ENCODE measurements around the gene LARP6. TPM values are rescaled to one million over a fixed set of nuclear protein-coding genes. Genes with fewer than 3 reads are reported as not detected.
"Not testable (repeated sequence)": the region's sequence is repeated elsewhere in the genome, so short reads cannot be mapped to it uniquely, and the experiment has no call there.

Gene LARP6
- total RNA-seq, 1 experiment from 2014 or later, result not detected

DNA sequence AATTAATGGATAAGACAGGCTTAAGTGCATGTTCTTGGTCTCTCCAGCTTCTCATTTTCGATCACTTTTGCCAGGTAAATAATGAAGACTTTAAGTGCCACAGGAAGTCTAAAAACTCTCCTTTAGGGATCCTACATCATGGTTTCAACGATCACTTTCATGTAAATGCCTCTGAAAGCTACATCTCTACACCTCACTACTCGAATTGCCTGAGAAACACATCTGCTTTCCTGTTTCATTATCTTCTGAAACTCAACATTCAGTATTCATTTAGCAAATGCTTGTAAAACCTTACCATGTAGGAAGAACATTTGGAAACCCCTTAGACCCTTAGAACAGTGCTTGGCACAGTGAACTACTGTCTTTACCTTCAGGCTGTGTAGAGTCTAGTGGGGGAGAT is 22.1 kb upstream of the LARP6 start:
- Histone ChIP-seq H3K79me2 (ENCODE audit: low read length) (no peaks in the 10 kb centered on the region), H3K27ac (ENCODE audit: low read length) (no peak overlapping the region), H3K9ac (ENCODE audit: low read length) (no peak overlapping the region), H3K9me2 (replicated peaks; ENCODE audit: insufficient read depth, low read length) (no peaks in the 10 kb centered on the region), H4K20me1 (ENCODE audit: insufficient read depth, low read depth, low read length) (no peaks in the 10 kb centered on the region), H3K27me3 (ENCODE audit: low read length) (no peaks in the 10 kb centered on the region), H3K36me3 (ENCODE audit: insufficient read depth, low read length) (no peaks in the 10 kb centered on the region), H2AFZ (ENCODE audit: low read length) (no peak overlapping the region), H3K4me1 (ENCODE audit: low read length) (no peaks in the 10 kb centered on the region), H3K4me2 (ENCODE audit: low read depth, low read length, poor library complexity, severe bottlenecking) (no peak overlapping the region), H3K4me3 (ENCODE audit: low read length) (no peak overlapping the region), H3K9me3 (ENCODE audit: low read length) (no peaks in the 10 kb centered on the region)
- no peak for DNase-seq

DNA sequence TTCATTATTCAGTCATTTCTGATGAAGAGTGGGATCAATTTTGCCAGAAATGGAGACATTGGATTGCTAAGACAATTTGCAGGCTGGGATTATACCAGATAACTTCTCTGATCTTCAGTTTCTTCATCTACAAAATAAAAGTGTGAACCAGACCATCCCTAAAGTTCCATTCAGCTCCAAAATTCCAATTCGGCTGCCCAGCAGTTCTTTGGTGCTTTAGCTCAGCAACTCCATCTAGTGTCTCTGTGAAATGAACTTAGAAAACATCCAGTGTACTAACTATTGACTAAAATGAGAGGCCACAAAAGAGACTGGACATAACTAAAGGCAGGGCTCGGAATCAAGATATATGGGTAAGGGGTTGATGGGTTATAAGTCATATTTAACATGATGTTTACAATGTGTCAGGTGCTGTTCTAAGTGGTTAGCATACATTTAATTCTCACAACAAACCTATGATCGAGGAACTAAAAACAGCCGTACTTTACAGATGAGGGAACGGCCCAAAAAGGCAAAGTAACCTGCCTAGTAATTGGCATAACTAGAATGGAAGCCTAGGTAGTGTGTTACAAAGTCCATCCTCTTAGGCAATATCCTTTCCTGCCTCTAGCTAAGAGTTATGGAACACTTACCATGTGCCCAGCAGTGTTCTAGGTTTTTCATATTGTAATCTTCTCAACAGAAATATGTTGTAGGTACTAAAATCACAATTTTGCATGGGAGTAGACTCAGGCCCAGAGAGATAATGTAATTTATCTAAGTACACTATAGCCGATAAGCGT is 21.2 kb upstream of the LARP6 start:
- Histone ChIP-seq H2AFZ (ENCODE audit: low read length) (no peak overlapping the region), H3K4me1 (ENCODE audit: low read length) (no peaks in the 10 kb centered on the region), H3K27ac (ENCODE audit: low read length) (no peak overlapping the region), H3K4me2 (ENCODE audit: low read depth, low read length, poor library complexity, severe bottlenecking) (no peak overlapping the region), H3K27me3 (ENCODE audit: low read length) (no peaks in the 10 kb centered on the region), H3K36me3 (ENCODE audit: insufficient read depth, low read length) (no peaks in the 10 kb centered on the region), H3K9ac (ENCODE audit: low read length) (no peak overlapping the region), H3K4me3 (ENCODE audit: low read length) (no peak overlapping the region), H3K79me2 (ENCODE audit: low read length) (no peaks in the 10 kb centered on the region), H3K9me3 (ENCODE audit: low read length) (no peaks in the 10 kb centered on the region), H4K20me1 (ENCODE audit: insufficient read depth, low read depth, low read length) (no peaks in the 10 kb centered on the region), H3K9me2 (replicated peaks; ENCODE audit: insufficient read depth, low read length) (no peaks in the 10 kb centered on the region)
- no peak for DNase-seq

- Histone ChIP-seq H3K79me2 (ENCODE audit: low read length) (no peaks in the 10 kb centered on the region), H3K9me2 (replicated peaks; ENCODE audit: insufficient read depth, low read length) (no peaks in the 10 kb centered on the region), H3K9me3 (ENCODE audit: low read length) (no peaks in the 10 kb centered on the region), H3K36me3 (ENCODE audit: insufficient read depth, low read length) (no peaks in the 10 kb centered on the region), H2AFZ (ENCODE audit: low read length) (no peak overlapping the region), H3K4me3 (ENCODE audit: low read length) (no peak overlapping the region), H3K4me2 (ENCODE audit: low read depth, low read length, poor library complexity, severe bottlenecking) (no peak overlapping the region), H4K20me1 (ENCODE audit: insufficient read depth, low read depth, low read length) (no peaks in the 10 kb centered on the region), H3K9ac (ENCODE audit: low read length) (no peak overlapping the region), H3K27ac (ENCODE audit: low read length) (no peak overlapping the region), H3K27me3 (ENCODE audit: low read length) (no peaks in the 10 kb centered on the region), H3K4me1 (ENCODE audit: low read length) (no peaks in the 10 kb centered on the region)
- DNase-seq, result no peak
These were observed 19.5 kb upstream of the LARP6 start for GRCh38 chr15:70873232-70874054.

GRCh38 chr15:70871490-70871889 is 17.5 kb upstream of the LARP6 start:
- H3K4me3 ChIP-seq (ENCODE audit: low read length); H3K79me2 ChIP-seq (ENCODE audit: low read length); H3K36me3 ChIP-seq (ENCODE audit: insufficient read depth, low read length); DNase-seq; H3K4me1 ChIP-seq (ENCODE audit: low read length); H4K20me1 ChIP-seq (ENCODE audit: insufficient read depth, low read depth, low read length); H3K9me2 ChIP-seq (replicated peaks; ENCODE audit: insufficient read depth, low read length); H3K27me3 ChIP-seq (ENCODE audit: low read length); H2AFZ ChIP-seq (ENCODE audit: low read length); H3K4me2 ChIP-seq (ENCODE audit: low read depth, low read length, poor library complexity, severe bottlenecking); H3K9me3 ChIP-seq (ENCODE audit: low read length); H3K9ac ChIP-seq (ENCODE audit: low read length); H3K27ac ChIP-seq (ENCODE audit: low read length): not testable (repeated sequence)

DNA sequence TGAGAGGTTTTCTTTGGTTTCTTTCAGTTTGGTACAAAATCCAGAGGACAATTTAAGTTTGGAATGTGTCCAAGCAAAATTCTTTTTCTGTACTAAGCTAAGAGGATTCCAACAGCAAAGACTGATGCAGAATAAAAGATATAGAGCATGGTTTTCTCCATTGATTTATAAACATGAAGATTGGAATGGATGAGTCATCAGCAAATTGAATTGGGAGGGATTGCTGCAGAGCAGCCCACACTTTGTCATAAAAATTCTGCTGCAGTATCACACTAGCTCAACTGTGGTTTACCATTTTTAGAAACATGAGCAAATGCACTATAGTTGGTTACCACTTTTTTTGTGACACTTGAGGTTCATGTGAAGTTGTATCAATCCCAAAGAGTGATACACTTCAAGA is 16.1 kb upstream of the LARP6 start:
- H3K79me2 ChIP-seq (ENCODE audit: low read length), result no peaks in the 10 kb centered on the region
- H4K20me1 ChIP-seq (ENCODE audit: insufficient read depth, low read depth, low read length), result no peaks in the 10 kb centered on the region
- H3K4me1 ChIP-seq (ENCODE audit: low read length), result no peaks in the 10 kb centered on the region
- H2AFZ ChIP-seq (ENCODE audit: low read length), result no peak overlapping the region
- no peak overlapping the region for H3K27ac ChIP-seq (ENCODE audit: low read length)
- no peaks in the 10 kb centered on the region for H3K9me3 ChIP-seq (ENCODE audit: low read length)
- H3K9me2 ChIP-seq (replicated peaks; ENCODE audit: insufficient read depth, low read length), result no peaks in the 10 kb centered on the region
- no peak overlapping the region for H3K4me2 ChIP-seq (ENCODE audit: low read depth, low read length, poor library complexity, severe bottlenecking)
- no peaks in the 10 kb centered on the region for H3K27me3 ChIP-seq (ENCODE audit: low read length)
- H3K9ac ChIP-seq (ENCODE audit: low read length), result no peak overlapping the region
- H3K4me3 ChIP-seq (ENCODE audit: low read length), result no peak overlapping the region
- DNase-seq, result no peak
- H3K36me3 ChIP-seq (ENCODE audit: insufficient read depth, low read length), result no peaks in the 10 kb centered on the region

GRCh38 chr15:70869346-70869745 is 15.4 kb upstream of the LARP6 start:
- no peaks in the 10 kb centered on the region for H3K27me3 ChIP-seq (ENCODE audit: low read length)
- H3K36me3 ChIP-seq (ENCODE audit: insufficient read depth, low read length), result no peaks in the 10 kb centered on the region
- H3K9me2 ChIP-seq (replicated peaks; ENCODE audit: insufficient read depth, low read length), result no peaks in the 10 kb centered on the region
- no peaks in the 10 kb centered on the region for H4K20me1 ChIP-seq (ENCODE audit: insufficient read depth, low read depth, low read length)
- H3K79me2 ChIP-seq (ENCODE audit: low read length), result no peaks in the 10 kb centered on the region
- no peaks in the 10 kb centered on the region for H3K4me1 ChIP-seq (ENCODE audit: low read length)
- no peak overlapping the region for H3K27ac ChIP-seq (ENCODE audit: low read length)
- H3K9me3 ChIP-seq (ENCODE audit: low read length), result no peaks in the 10 kb centered on the region
- no peak overlapping the region for H3K9ac ChIP-seq (ENCODE audit: low read length)
- DNase-seq, result no peak
- H2AFZ ChIP-seq (ENCODE audit: low read length), result no peak overlapping the region
- H3K4me3 ChIP-seq (ENCODE audit: low read length), result no peak overlapping the region
- no peak overlapping the region for H3K4me2 ChIP-seq (ENCODE audit: low read depth, low read length, poor library complexity, severe bottlenecking)

DNA sequence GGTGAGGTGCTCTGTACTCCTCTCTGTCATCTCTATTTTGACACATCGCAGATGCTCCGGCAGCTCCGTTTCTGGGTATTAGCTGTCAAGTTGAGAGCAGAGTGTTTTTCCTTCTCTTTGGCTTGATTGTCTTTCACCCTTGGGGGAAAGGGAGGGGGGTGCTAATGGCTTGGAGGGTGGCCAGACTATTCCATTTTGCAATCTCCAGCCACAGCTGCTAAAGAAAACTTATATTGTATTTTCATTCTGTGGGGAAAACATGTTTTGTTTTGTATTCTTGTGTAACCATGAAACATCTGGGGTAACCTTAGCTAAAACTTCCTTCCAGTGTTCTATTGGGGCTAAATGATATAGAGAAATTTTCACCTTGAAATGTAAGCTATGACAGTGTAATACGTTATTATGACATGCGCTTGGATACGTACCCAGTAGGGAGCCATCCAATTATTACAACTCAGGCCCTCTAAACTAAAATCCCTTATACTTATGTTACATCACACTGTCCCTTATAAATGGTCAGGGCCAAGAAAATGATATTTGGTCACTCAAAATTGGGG is 14.0 kb upstream of the LARP6 start:
- no peaks in the 10 kb centered on the region for H3K79me2 ChIP-seq (ENCODE audit: low read length)
- no peaks in the 10 kb centered on the region for H3K9me3 ChIP-seq (ENCODE audit: low read length)
- H3K9me2 ChIP-seq (replicated peaks; ENCODE audit: insufficient read depth, low read length), result no peaks in the 10 kb centered on the region
- H3K4me2 ChIP-seq (ENCODE audit: low read depth, low read length, poor library complexity, severe bottlenecking), result no peak overlapping the region
- H3K4me3 ChIP-seq (ENCODE audit: low read length), result no peak overlapping the region
- H2AFZ ChIP-seq (ENCODE audit: low read length), result no peak overlapping the region
- no peak overlapping the region for H3K9ac ChIP-seq (ENCODE audit: low read length)
- no peak for DNase-seq
- no peaks in the 10 kb centered on the region for H3K4me1 ChIP-seq (ENCODE audit: low read length)
- no peaks in the 10 kb centered on the region for H3K36me3 ChIP-seq (ENCODE audit: insufficient read depth, low read length)
- no peak overlapping the region for H3K27ac ChIP-seq (ENCODE audit: low read length)
- H3K27me3 ChIP-seq (ENCODE audit: low read length), result no peaks in the 10 kb centered on the region
- no peaks in the 10 kb centered on the region for H4K20me1 ChIP-seq (ENCODE audit: insufficient read depth, low read depth, low read length)

- Histone ChIP-seq H3K27ac (ENCODE audit: low read length) (no peak overlapping the region), H3K4me3 (ENCODE audit: low read length) (no peak overlapping the region), H3K9ac (ENCODE audit: low read length) (no peak overlapping the region), H3K9me2 (replicated peaks; ENCODE audit: insufficient read depth, low read length) (no peaks in the 10 kb centered on the region), H4K20me1 (ENCODE audit: insufficient read depth, low read depth, low read length) (no peaks in the 10 kb centered on the region), H2AFZ (ENCODE audit: low read length) (no peak overlapping the region), H3K9me3 (ENCODE audit: low read length) (no peaks in the 10 kb centered on the region), H3K79me2 (ENCODE audit: low read length) (no peaks in the 10 kb centered on the region), H3K4me2 (ENCODE audit: low read depth, low read length, poor library complexity, severe bottlenecking) (no peak overlapping the region), H3K27me3 (ENCODE audit: low read length) (no peaks in the 10 kb centered on the region), H3K36me3 (ENCODE audit: insufficient read depth, low read length) (no peaks in the 10 kb centered on the region), H3K4me1 (ENCODE audit: low read length) (no peaks in the 10 kb centered on the region)
- no peak for DNase-seq
These were observed 13.2 kb upstream of the LARP6 start for GRCh38 chr15:70866982-70867641.

Data from Karpas-422 (cell line).